ENCODE results near the gene IFI44L. TPM values are rescaled to one million over a fixed set of nuclear protein-coding genes. Genes with fewer than 3 reads are reported as not detected.

IFI44L gene
- total and polyA plus RNA-seq, 12 donors: 4.4 to 57.0 (median 12.4) TPM

DNA sequence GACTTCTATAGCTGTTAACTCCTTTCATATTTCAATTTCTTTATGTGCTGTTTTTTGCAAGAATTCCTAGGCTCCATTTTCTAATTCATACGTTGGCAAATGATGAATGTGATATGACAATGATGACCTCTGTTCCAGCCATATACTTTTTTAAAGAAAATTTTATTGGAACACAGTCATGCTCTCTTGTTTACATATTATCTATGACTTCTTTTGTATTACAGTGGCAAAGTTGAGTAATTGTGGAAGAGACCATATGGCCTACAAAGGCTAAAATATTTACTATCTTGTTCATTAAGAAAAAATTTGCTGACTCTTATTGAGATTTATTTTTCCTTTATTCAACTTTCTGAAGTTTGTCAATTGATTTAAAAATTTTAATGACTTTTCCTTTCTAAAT is 7.1 kb downstream of the IFI44L start:
- H3K4me1 ChIP-seq (replicated peaks in 1 of 2): peaks cover 0 to 3% of the 10 kb centered on the region in 2 donors
- WGBS, 4 donors: 74 to 77% (median 75%) methylated on average over 1 of the region's 1 CpG
- H3K36me3 ChIP-seq (replicated peaks in 1 of 2): no peaks in the 10 kb centered on the region
- no peak for DNase-seq
- no peak overlapping the region for H3K27ac ChIP-seq
- intact Hi-C loops (cut with DNase I): no loop called here
- H3K9me3 ChIP-seq (replicated peaks in 1 of 3): no peaks in the 10 kb centered on the region
- no peak overlapping the region for H3K4me3 ChIP-seq
- TF ChIP-seq, protein P1, sequence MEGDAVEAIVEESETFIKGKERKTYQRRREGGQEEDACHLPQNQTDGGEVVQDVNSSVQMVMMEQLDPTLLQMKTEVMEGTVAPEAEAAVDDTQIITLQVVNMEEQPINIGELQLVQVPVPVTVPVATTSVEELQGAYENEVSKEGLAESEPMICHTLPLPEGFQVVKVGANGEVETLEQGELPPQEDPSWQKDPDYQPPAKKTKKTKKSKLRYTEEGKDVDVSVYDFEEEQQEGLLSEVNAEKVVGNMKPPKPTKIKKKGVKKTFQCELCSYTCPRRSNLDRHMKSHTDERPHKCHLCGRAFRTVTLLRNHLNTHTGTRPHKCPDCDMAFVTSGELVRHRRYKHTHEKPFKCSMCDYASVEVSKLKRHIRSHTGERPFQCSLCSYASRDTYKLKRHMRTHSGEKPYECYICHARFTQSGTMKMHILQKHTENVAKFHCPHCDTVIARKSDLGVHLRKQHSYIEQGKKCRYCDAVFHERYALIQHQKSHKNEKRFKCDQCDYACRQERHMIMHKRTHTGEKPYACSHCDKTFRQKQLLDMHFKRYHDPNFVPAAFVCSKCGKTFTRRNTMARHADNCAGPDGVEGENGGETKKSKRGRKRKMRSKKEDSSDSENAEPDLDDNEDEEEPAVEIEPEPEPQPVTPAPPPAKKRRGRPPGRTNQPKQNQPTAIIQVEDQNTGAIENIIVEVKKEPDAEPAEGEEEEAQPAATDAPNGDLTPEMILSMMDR (IDR thresholded peaks at IDR 0.05): no peak
- no peak for TF ChIP-seq POLR2A (IDR thresholded peaks at IDR 0.05)
- no peaks in the 10 kb centered on the region for H3K27me3 ChIP-seq

DNA sequence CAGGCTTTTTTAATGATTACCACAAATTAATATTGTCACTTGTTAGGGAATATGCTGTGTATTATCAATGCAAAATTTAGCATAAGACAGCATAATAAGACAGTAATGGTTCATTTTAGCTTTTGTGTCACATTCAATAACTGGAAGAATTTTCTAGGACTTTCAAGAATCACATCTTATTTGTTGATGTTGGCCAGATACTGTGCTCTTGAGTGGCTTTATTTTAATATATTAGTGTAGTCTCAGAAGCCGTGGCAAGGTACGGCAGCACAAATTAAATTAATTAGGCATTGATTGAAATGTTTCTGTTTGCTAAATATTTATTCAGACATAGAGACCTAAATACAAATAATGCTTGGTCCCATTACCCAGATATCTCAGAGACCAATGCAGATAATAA is 10.4 kb downstream of the IFI44L start:
- Histone ChIP-seq H3K4me3 (no peak overlapping the region), H3K36me3 (replicated peaks in 1 of 2) (no peaks in the 10 kb centered on the region), H3K27ac (no peak overlapping the region), H3K27me3 (no peaks in the 10 kb centered on the region), H3K9me3 (replicated peaks in 1 of 3) (no peaks in the 10 kb centered on the region), H3K4me1 (replicated peaks in 1 of 2) (no peaks in the 10 kb centered on the region)
- intact Hi-C loops (cut with DNase I): no loop called here
- no peak for DNase-seq
- WGBS, 4 donors: 69 to 90% (median 73%) methylated on average over 2 of the region's 2 CpGs
- TF ChIP-seq, protein P1 (IDR thresholded peaks at IDR 0.05): no peak
- no peak for TF ChIP-seq POLR2A (IDR thresholded peaks at IDR 0.05)

DNA sequence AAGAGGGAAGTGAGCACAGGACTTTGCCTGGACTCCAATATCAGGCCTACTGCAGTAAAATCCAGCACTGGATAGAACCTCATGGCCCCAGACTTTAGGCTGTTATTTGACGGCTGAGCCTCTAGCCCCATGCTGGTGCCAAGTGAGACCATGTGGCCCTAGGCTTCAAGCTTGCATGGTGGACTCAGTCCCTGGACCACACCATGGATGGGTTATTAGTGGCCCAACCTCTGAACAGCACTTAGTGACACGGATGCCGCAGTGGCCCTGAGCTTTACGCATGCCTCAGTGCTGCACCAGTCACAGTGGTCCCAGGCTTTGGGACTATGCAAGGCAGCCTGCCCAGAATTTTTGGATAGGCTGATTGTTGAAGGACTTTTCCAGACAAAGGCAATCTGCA is 13.0 kb downstream of the IFI44L start:
- Histone ChIP-seq H3K4me3 (no peak overlapping the region), H3K9me3 (replicated peaks in 1 of 3) (no peaks in the 10 kb centered on the region), H3K4me1 (replicated peaks in 1 of 2) (no peaks in the 10 kb centered on the region), H3K27ac (no peak overlapping the region), H3K36me3 (replicated peaks in 1 of 2) (no peaks in the 10 kb centered on the region), H3K27me3 (no peaks in the 10 kb centered on the region)
- intact Hi-C loops (cut with DNase I): no loop called here
- 93 to 100% (median 99%) methylated on average over 4 of the region's 4 CpGs; no CpG with 5 or more reads in 1 of the 4 donors for WGBS, 4 donors
- TF ChIP-seq, protein P1 (IDR thresholded peaks at IDR 0.05): no peak
- no peak for TF ChIP-seq POLR2A (IDR thresholded peaks at IDR 0.05)
- no peak for DNase-seq

DNA sequence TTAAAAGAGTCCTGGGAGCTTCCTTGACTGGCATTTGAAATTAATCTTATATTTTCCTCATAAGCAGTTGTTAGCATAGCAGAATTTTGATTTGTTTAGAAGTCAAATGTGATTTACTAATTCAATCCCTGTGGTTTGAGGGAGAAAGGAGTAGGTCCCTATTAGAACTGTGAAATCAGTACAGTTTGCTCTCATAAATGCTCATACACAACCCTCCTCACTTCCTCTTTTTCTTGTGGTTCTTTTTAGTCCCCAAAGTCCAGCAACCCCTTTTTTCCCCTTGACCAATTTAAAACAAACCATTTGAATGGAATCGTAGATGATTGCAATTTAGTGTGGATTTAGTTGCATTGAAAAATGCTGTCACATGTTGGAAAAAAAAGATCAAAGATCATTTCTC is 20.2 kb downstream of the IFI44L start:
- WGBS, 4 donors: 79 to 94% (median 86%) methylated on average over 1 of the region's 1 CpG
- TF ChIP-seq, protein P1 (IDR thresholded peaks at IDR 0.05): no peak
- no peak for TF ChIP-seq POLR2A (IDR thresholded peaks at IDR 0.05)
- Histone ChIP-seq H3K4me1 (replicated peaks in 1 of 2) (no peaks in the 10 kb centered on the region), H3K27me3 (no peaks in the 10 kb centered on the region), H3K27ac (no peak overlapping the region), H3K9me3 (replicated peaks in 1 of 3) (no peaks in the 10 kb centered on the region), H3K36me3 (replicated peaks in 1 of 2) (no peaks in the 10 kb centered on the region), H3K4me3 (no peak overlapping the region)
- intact Hi-C loops (cut with DNase I): no loop called here
- DNase-seq: no peak
